AG04450 (cell line): ENCODE data around the gene COL6A5. TPM values are rescaled to one million over a fixed set of nuclear protein-coding genes. Genes with fewer than 3 reads are reported as not detected.

Experiments used
- CTCF ChIA-PET: fragments of 300-600, 350-600 bp; formaldehyde crosslinking; extraction: SDS; loops from one replicate; lab custom pipeline; 2022; ENCODE audit warnings: antibody characterized with exemption, inconsistent platforms; lab: Charles Lee
- POLR2A ChIA-PET: fragments of 350-600 bp; formaldehyde crosslinking; extraction: SDS; loops from one replicate; lab custom pipeline; 2021; ENCODE audit warnings: antibody characterized with exemption, inconsistent platforms; lab: Yijun Ruan, JAX
- DNase-seq: peaks from one replicate; pipeline ENCODE4 v3.0.0-alpha.2; 2011; ENCODE audit warnings: low read depth, low spot score
- H3K27ac ChIP-seq: one replicate; pipeline ENCODE4 v1.5.1; 2012; ENCODE audit warnings: low read depth, low read length, control low read depth
- H3K27me3 ChIP-seq: one replicate; pipeline ENCODE4 v1.6.0; 2012; ENCODE audit warnings: low read length; ENCODE audit not compliant: control insufficient read depth, insufficient read depth
- H3K4me3 ChIP-seq: 2 replicates; pipeline ENCODE4 v1.5.1; 2011; ENCODE audit warnings: mild to moderate bottlenecking, low read depth, low read length, control low read depth
- H3K9me3 ChIP-seq: 2 replicates; pipeline ENCODE4 v1.5.1; 2012; ENCODE audit warnings: low read length; ENCODE audit not compliant: control insufficient read depth, insufficient read depth
- polyA minus RNA-seq: library from RNA; depleted of rRNA, polyadenylated mRNA; stranded (reverse); fragments of >200 nt; gene quantifications from 2 replicates; pipeline ENCODE4 v1.2.3, GENCODE V29; 2011; rRNA and poly(A)+ RNA removed
- polyA plus RNA-seq: library from polyadenylated mRNA; depleted of rRNA; stranded (reverse); fragments of >200 nt; gene quantifications from 2 replicates; pipeline ENCODE4 v1.2.3, GENCODE V29; 2011; rRNA removed
- TF ChIP-seq, protein P1 (sequence below): IDR thresholded peaks from 2 replicates; pipeline ENCODE4 v1.5.1; 2011; ENCODE audit warnings: low read depth, low read length, control low read depth, inconsistent platforms

The COL6A5 gene, protein sequence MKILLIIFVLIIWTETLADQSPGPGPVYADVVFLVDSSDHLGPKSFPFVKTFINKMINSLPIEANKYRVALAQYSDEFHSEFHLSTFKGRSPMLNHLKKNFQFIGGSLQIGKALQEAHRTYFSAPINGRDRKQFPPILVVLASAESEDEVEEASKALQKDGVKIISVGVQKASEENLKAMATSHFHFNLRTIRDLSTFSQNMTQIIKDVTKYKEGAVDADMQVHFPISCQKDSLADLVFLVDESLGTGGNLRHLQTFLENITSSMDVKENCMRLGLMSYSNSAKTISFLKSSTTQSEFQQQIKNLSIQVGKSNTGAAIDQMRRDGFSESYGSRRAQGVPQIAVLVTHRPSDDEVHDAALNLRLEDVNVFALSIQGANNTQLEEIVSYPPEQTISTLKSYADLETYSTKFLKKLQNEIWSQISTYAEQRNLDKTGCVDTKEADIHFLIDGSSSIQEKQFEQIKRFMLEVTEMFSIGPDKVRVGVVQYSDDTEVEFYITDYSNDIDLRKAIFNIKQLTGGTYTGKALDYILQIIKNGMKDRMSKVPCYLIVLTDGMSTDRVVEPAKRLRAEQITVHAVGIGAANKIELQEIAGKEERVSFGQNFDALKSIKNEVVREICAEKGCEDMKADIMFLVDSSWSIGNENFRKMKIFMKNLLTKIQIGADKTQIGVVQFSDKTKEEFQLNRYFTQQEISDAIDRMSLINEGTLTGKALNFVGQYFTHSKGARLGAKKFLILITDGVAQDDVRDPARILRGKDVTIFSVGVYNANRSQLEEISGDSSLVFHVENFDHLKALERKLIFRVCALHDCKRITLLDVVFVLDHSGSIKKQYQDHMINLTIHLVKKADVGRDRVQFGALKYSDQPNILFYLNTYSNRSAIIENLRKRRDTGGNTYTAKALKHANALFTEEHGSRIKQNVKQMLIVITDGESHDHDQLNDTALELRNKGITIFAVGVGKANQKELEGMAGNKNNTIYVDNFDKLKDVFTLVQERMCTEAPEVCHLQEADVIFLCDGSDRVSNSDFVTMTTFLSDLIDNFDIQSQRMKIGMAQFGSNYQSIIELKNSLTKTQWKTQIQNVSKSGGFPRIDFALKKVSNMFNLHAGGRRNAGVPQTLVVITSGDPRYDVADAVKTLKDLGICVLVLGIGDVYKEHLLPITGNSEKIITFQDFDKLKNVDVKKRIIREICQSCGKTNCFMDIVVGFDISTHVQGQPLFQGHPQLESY (N-terminal part only)
- polyA plus RNA-seq (not detected in 2 replicates), polyA minus RNA-seq (not detected in 2 replicates)

DNA sequence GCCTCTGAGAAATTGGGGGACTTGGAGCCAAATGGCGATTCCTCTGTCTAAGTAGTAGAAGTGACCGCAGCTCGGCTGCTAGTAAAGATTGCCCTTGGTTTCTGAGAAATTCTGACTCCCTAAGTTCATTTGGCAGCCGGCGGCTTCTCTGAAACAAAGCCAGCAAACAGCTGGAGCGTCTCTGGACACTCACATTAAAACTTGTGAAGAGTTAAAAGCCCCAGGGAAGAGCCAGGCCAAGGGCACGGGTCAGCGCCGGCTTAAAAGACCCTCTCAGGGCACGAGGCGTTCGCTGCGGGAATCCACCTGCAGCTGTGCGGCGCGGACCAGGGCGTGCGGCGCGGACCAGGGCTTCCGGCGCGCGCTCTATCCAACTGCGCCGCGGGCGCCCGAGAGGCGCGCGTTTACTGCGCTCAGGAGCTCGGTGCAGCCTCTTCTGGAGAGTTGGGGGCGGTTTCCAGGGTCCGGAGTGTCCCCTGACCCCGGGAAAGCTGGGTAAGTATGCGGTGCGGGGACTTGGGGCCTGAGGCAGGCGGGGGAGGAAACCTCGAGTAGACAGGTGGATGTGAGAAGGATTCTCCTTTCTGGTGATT lies at the start of gene COL6A5:
COL6A5 (plus strand) TSS at position 186 of the 593 bp plus-strand sequence. CDS start 27,967 bp downstream, outside the sequence.
- ChIA-PET CTCF (no interaction called here), POLR2A (no interaction called here)
- TF ChIP-seq, protein P1, sequence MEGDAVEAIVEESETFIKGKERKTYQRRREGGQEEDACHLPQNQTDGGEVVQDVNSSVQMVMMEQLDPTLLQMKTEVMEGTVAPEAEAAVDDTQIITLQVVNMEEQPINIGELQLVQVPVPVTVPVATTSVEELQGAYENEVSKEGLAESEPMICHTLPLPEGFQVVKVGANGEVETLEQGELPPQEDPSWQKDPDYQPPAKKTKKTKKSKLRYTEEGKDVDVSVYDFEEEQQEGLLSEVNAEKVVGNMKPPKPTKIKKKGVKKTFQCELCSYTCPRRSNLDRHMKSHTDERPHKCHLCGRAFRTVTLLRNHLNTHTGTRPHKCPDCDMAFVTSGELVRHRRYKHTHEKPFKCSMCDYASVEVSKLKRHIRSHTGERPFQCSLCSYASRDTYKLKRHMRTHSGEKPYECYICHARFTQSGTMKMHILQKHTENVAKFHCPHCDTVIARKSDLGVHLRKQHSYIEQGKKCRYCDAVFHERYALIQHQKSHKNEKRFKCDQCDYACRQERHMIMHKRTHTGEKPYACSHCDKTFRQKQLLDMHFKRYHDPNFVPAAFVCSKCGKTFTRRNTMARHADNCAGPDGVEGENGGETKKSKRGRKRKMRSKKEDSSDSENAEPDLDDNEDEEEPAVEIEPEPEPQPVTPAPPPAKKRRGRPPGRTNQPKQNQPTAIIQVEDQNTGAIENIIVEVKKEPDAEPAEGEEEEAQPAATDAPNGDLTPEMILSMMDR: no peak
- Histone ChIP-seq H3K27ac (no peak within 1 kb of the TSS), H3K27me3 (peaks cover 8% of the 10 kb centered on the region), H3K4me3 (no peak within 1 kb of the TSS), H3K9me3 (no peaks in the 10 kb centered on the region)
- DNase-seq: no peak

DNA sequence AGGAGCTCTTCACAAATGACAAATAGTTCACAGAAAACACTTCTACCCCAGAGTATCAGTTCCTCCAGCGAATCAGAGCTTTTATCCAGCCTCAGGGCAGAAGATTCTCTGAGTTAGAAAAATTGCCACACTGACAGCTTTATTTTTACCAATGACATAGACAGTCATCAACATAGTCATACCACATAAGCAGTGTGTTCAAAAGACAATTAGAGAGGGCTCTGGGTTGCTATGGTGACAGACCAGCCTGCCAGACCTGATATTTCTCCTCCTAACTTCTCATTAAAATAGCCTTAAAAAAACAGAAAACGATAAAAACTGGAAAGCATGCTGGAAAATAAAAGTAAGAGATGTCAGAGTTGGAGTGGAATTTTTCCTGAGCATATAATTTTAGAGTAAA lies 45.9 kb upstream of the COL6A5 start:
- TF ChIP-seq, protein P1: no peak
- Histone ChIP-seq H3K9me3 (no peaks in the 10 kb centered on the region), H3K27ac (no peak overlapping the region), H3K27me3 (no peaks in the 10 kb centered on the region), H3K4me3 (no peak overlapping the region)
- ChIA-PET POLR2A (no interaction called here), CTCF (no interaction called here)
- no peak for DNase-seq

DNA sequence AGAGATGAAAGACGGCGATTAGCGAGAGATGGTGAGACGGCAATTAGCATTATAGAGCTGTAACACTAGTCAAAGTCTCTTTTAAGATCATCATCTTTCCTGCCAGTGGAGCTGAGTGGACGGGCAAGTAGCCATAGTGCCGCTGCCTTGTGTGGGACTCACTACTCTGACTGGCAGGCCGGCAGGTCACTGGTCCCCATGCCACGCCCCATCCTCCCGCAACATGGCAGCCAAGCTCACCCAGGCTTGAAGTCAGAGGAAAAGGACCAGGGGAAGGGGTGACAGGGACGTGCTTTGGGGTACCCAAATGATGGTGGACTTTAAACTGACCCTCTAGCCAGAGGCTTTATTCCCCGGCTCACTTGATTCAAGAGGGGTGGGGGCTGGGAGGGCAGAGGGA lies 44.6 kb upstream of the COL6A5 start:
- POLR2A ChIA-PET: no interaction called here
- DNase-seq: no peak

DNA sequence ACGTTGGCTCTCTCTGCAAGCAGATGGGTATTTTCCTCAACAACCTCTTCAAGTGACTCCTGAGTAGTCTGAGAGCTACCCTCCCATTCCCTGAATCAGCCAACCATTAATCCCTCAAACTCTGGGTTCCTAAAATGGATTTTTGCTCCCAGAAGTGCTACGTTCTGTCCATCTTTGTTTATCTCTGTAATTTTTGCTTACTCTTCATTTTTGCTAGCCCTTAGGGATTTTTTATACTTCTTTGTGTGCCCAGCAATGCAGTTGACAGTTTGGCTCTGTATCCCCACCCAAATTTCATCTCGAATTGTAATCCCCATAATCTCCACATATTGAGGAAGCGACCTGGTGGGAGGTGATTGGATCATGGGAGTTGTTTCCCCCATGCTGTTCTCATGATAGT lies 35.4 kb upstream of the COL6A5 start:
- TF ChIP-seq, protein P1: no peak
- POLR2A ChIA-PET: no interaction called here
- Histone ChIP-seq H3K27ac (no peak overlapping the region), H3K27me3 (no peaks in the 10 kb centered on the region), H3K4me3 (no peak overlapping the region), H3K9me3 (no peaks in the 10 kb centered on the region)
- no peak for DNase-seq
- CTCF ChIA-PET: no interaction called here

More for the DNA sequence above, 44.6 kb upstream of the COL6A5 start:
- H3K9me3 ChIP-seq: no peaks in the 10 kb centered on the region
- TF ChIP-seq, protein P1: no peak
- no peaks in the 10 kb centered on the region for H3K27me3 ChIP-seq
- CTCF ChIA-PET: no interaction called here
- no peak overlapping the region for H3K4me3 ChIP-seq
- H3K27ac ChIP-seq: no peak overlapping the region
